ENCODE data around the gene PNKP.

Gene PNKP

DNA sequence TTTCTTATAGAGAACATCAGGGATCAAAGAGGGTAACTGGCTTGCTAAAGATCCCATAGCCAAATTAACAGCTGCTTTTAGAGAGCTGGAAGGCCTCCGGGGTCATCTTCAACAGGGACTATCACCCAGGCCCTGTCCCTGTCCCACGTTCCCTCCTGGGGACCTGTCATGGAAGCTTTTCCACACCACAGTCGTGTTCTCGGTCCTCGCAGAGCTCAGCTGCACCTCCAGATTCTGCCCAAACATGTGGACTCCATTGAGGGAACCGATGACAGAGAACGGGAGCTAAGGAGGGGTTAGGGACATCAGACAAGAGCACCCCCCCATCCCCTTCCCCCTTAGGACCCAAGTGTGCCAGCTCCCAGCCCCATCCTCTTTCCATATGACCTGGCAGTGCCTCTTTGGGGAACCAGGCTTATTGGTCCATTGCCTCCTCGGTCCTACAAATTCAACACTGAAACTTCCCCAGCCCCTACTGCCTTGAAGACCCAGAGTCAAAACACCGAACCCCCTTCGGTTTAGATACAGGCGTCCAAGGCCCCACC lies 54.9 kb downstream of the PNKP start:
- Histone ChIP-seq H3K9me3 (ENCODE audit: control insufficient read depth, insufficient read depth, low read depth, low read length) (no peaks in the 10 kb centered on the region), H3K36me3 (ENCODE audit: control insufficient read depth in 2 of 2, insufficient read depth in 1 of 2, low read length in 2 of 2) (peaks cover 0 to 22% of the 10 kb centered on the region in 2 experiments; a peak in 2 of 3 replicates), H3K4me3 (ENCODE audit: low read depth, low read length) (peak overlapping the region; percentile 92), H3K27ac (ENCODE audit: extremely low read depth, low read depth, low read length) (peak overlapping the region; percentile 67; the same call in 1 of the 2 replicates), H3K4me1 (ENCODE audit: control insufficient read depth, insufficient read depth, low read length) (peaks cover 2% of the 10 kb centered on the region; the same call in 1 of the 2 replicates)
- TF ChIP-seq, protein P1, sequence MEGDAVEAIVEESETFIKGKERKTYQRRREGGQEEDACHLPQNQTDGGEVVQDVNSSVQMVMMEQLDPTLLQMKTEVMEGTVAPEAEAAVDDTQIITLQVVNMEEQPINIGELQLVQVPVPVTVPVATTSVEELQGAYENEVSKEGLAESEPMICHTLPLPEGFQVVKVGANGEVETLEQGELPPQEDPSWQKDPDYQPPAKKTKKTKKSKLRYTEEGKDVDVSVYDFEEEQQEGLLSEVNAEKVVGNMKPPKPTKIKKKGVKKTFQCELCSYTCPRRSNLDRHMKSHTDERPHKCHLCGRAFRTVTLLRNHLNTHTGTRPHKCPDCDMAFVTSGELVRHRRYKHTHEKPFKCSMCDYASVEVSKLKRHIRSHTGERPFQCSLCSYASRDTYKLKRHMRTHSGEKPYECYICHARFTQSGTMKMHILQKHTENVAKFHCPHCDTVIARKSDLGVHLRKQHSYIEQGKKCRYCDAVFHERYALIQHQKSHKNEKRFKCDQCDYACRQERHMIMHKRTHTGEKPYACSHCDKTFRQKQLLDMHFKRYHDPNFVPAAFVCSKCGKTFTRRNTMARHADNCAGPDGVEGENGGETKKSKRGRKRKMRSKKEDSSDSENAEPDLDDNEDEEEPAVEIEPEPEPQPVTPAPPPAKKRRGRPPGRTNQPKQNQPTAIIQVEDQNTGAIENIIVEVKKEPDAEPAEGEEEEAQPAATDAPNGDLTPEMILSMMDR (tag by site-specific recombination; IDR thresholded peaks at IDR 0.05), result no peak
- TF ChIP-seq, protein P2, sequence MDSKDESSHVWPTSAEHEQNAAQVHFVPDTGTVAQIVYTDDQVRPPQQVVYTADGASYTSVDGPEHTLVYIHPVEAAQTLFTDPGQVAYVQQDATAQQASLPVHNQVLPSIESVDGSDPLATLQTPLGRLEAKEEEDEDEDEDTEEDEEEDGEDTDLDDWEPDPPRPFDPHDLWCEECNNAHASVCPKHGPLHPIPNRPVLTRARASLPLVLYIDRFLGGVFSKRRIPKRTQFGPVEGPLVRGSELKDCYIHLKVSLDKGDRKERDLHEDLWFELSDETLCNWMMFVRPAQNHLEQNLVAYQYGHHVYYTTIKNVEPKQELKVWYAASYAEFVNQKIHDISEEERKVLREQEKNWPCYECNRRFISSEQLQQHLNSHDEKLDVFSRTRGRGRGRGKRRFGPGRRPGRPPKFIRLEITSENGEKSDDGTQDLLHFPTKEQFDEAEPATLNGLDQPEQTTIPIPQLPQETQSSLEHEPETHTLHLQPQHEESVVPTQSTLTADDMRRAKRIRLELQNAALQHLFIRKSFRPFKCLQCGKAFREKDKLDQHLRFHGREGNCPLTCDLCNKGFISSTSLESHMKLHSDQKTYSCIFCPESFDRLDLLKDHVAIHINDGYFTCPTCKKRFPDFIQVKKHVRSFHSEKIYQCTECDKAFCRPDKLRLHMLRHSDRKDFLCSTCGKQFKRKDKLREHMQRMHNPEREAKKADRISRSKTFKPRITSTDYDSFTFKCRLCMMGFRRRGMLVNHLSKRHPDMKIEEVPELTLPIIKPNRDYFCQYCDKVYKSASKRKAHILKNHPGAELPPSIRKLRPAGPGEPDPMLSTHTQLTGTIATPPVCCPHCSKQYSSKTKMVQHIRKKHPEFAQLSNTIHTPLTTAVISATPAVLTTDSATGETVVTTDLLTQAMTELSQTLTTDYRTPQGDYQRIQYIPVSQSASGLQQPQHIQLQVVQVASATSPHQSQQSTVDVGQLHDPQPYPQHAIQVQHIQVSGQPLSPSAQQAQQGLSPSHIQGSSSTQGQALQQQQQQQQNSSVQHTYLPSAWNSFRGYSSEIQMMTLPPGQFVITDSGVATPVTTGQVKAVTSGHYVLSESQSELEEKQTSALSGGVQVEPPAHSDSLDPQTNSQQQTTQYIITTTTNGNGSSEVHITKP (tag by site-specific recombination; IDR thresholded peaks at IDR 0.05), result 0 out of 2 replicates have a peak, but pooled peaks have one; percentile 41
- no peak for TF ChIP-seq TRIM28 (IDR thresholded peaks at IDR 0.05; ENCODE audit: borderline replicate concordance, low read length)
- no peak for TF ChIP-seq PRDM6 (tag by site-specific recombination; IDR thresholded peaks at IDR 0.05)
- no peak for TF ChIP-seq YY2 (tag by site-specific recombination; IDR thresholded peaks at IDR 0.05)
- no peak for TF ChIP-seq ZNF837 (tag by site-specific recombination; IDR thresholded peaks at IDR 0.05)
- ChIA-PET POLR2A (interaction anchor here (0.5 to 2.5 kb wide), 20 partner anchors 8 to 232 kb away, joined by 3 to 23 read pairs (median 4); partner anchors contain the start of genes AKT1S1, AP2A1, NOSIP and NUP62), CTCF (interaction anchor here (0.5 to 1.6 kb wide), 6 partner anchors 38 to 423 kb away, joined by 3 to 7 read pairs (median 4); no protein-coding TSS in a partner anchor)

DNA sequence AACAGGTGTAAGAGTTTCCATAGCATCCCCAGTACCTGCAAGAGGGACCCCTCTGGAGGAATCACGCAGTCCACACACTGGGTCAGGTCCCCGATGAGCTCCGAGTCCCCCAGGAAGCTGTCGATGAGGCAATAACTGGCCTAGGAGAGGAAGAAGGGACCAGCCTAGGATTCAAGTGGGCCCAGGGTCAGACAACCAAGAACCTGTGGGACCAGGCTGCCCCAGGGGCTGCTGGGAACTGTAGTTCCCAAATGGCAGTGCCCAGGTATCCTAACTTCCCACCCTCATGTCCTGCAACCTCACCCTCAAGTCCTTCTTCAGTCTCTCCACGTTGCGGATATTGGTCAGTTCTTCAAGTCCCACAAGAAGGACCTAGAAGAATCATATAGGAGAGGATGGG lies 56.0 kb downstream of the PNKP start:
- Histone ChIP-seq H3K4me1 (ENCODE audit: control insufficient read depth, insufficient read depth, low read length) (no peaks in the 10 kb centered on the region; the same call in 1 of the 2 replicates), H3K27ac (ENCODE audit: extremely low read depth, low read depth, low read length) (no peak overlapping the region), H3K9me3 (ENCODE audit: control insufficient read depth, insufficient read depth, low read depth, low read length) (no peaks in the 10 kb centered on the region), H3K36me3 (ENCODE audit: control insufficient read depth in 2 of 2, insufficient read depth in 1 of 2, low read length in 2 of 2) (peaks cover 0 to 28% of the 10 kb centered on the region in 2 experiments; a peak in 2 of 3 replicates), H3K4me3 (ENCODE audit: low read depth, low read length) (no peak overlapping the region)
- POLR2A ChIA-PET, result interaction anchor here (1.1 to 2.4 kb wide), 2 partner anchors 11 to 231 kb away, joined by 5 to 7 read pairs; partner anchors contain the start of gene NOSIP
- TF ChIP-seq ZNF76 (tag by site-specific recombination; IDR thresholded peaks at IDR 0.05; ENCODE audit: borderline replicate concordance, low read depth) (peak; percentile 15; the same call in 1 of the 2 replicates), SCRT2 (tag by site-specific recombination; IDR thresholded peaks at IDR 0.05) (peak; percentile 70), ZNF626 (tag by site-specific recombination; IDR thresholded peaks at IDR 0.05) (no peak), ZFP69B (tag by site-specific recombination; IDR thresholded peaks at IDR 0.05) (peak; percentile 66; the same call in 1 of the 2 replicates), ZNF692 (tag by site-specific recombination; IDR thresholded peaks at IDR 0.05) (0 out of 2 replicates have a peak, but pooled peaks have one; percentile 35), ZNF785 (tag by site-specific recombination; IDR thresholded peaks at IDR 0.05) (no peak), ZNF335 (tag by site-specific recombination; conservative IDR thresholded peaks at IDR 0.05) (0 out of 2 replicates have a peak, but pooled peaks have one; percentile 32), SCRT1 (tag by site-specific recombination; IDR thresholded peaks at IDR 0.05; ENCODE audit: borderline replicate concordance) (peak; percentile 57; the same call in 1 of the 2 replicates)
- TF ChIP-seq, protein P3, sequence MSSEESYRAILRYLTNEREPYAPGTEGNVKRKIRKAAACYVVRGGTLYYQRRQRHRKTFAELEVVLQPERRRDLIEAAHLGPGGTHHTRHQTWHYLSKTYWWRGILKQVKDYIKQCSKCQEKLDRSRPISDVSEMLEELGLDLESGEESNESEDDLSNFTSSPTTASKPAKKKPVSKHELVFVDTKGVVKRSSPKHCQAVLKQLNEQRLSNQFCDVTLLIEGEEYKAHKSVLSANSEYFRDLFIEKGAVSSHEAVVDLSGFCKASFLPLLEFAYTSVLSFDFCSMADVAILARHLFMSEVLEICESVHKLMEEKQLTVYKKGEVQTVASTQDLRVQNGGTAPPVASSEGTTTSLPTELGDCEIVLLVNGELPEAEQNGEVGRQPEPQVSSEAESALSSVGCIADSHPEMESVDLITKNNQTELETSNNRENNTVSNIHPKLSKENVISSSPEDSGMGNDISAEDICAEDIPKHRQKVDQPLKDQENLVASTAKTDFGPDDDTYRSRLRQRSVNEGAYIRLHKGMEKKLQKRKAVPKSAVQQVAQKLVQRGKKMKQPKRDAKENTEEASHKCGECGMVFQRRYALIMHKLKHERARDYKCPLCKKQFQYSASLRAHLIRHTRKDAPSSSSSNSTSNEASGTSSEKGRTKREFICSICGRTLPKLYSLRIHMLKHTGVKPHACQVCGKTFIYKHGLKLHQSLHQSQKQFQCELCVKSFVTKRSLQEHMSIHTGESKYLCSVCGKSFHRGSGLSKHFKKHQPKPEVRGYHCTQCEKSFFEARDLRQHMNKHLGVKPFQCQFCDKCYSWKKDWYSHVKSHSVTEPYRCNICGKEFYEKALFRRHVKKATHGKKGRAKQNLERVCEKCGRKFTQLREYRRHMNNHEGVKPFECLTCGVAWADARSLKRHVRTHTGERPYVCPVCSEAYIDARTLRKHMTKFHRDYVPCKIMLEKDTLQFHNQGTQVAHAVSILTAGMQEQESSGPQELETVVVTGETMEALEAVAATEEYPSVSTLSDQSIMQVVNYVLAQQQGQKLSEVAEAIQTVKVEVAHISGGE (tag by site-specific recombination; conservative IDR thresholded peaks at IDR 0.05; ENCODE audit: low read depth), result peak; percentile 49; the same call in 1 of the 2 replicates
- CTCF ChIA-PET, result interaction anchor here (1.2 to 1.4 kb wide), 2 partner anchors 11 to 94 kb away, joined by 4 read pairs; no protein-coding TSS in a partner anchor

Measured in HEK293 (cell line).